Measurements from ENCODE around the gene ARF1. TPM values are rescaled to one million over a fixed set of nuclear protein-coding genes. Genes with fewer than 3 reads are reported as not detected.

Gene ARF1
- polyA plus RNA-seq, 1 experiment, result 933 TPM

- Histone ChIP-seq H3K4me3 (ENCODE audit: low read depth, low read length) (no peak overlapping the region), H3K27me3 (ENCODE audit: control insufficient read depth, insufficient read depth, low read length) (no peaks in the 10 kb centered on the region), H3K36me3 (ENCODE audit: control insufficient read depth, insufficient read depth, low read length) (peaks cover 13% of the 10 kb centered on the region)
- TF ChIP-seq, protein P1, sequence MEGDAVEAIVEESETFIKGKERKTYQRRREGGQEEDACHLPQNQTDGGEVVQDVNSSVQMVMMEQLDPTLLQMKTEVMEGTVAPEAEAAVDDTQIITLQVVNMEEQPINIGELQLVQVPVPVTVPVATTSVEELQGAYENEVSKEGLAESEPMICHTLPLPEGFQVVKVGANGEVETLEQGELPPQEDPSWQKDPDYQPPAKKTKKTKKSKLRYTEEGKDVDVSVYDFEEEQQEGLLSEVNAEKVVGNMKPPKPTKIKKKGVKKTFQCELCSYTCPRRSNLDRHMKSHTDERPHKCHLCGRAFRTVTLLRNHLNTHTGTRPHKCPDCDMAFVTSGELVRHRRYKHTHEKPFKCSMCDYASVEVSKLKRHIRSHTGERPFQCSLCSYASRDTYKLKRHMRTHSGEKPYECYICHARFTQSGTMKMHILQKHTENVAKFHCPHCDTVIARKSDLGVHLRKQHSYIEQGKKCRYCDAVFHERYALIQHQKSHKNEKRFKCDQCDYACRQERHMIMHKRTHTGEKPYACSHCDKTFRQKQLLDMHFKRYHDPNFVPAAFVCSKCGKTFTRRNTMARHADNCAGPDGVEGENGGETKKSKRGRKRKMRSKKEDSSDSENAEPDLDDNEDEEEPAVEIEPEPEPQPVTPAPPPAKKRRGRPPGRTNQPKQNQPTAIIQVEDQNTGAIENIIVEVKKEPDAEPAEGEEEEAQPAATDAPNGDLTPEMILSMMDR (IDR thresholded peaks at IDR 0.05; ENCODE audit: insufficient read depth, low read depth, low read length), result no peak
- DNase-seq (ENCODE audit: low read depth), result no peak
- ChIA-PET CTCF (interaction anchor here (1.0 to 2.2 kb wide), 2 partner anchors 16 to 19 kb away, joined by 3 to 5 read pairs; no protein-coding TSS in a partner anchor), POLR2A (no interaction called here)
Observed at GRCh38 chr1:228105996-228106799, 23.7 kb downstream of the ARF1 start.

DNA sequence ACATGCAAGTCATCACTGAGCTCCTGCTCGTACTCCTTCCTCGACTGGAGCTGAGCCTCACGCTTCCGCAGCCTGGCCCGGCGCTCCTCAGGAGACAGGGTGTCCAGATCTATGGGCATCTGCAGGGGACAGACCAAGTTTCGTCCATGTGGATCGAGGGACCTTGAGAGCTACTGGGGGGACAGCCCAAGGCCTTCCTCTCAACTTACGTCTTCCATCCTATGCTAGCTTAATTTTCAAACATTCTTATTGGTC, 24.2 kb downstream of the ARF1 start:
- peaks cover 13% of the 10 kb centered on the region for H3K36me3 ChIP-seq (ENCODE audit: control insufficient read depth, insufficient read depth, low read length)
- TF ChIP-seq, protein P1 (IDR thresholded peaks at IDR 0.05; ENCODE audit: insufficient read depth, low read depth, low read length), result no peak
- ChIA-PET CTCF (interaction anchor here (1.0 to 2.2 kb wide), 2 partner anchors 16 to 19 kb away, joined by 3 to 5 read pairs; no protein-coding TSS in a partner anchor), POLR2A (no interaction called here)
- H3K4me3 ChIP-seq (ENCODE audit: low read depth, low read length), result no peak overlapping the region
- no peaks in the 10 kb centered on the region for H3K27me3 ChIP-seq (ENCODE audit: control insufficient read depth, insufficient read depth, low read length)
- DNase-seq (ENCODE audit: low read depth), result no peak

GRCh38 chr1:228107636-228108035, 25.1 kb downstream of the ARF1 start:
- H3K36me3 ChIP-seq (ENCODE audit: control insufficient read depth, insufficient read depth, low read length), result peaks cover 13% of the 10 kb centered on the region
- DNase-seq (ENCODE audit: low read depth), result no peak
- no peaks in the 10 kb centered on the region for H3K27me3 ChIP-seq (ENCODE audit: control insufficient read depth, insufficient read depth, low read length)
- no peak overlapping the region for H3K4me3 ChIP-seq (ENCODE audit: low read depth, low read length)
- ChIA-PET POLR2A (no interaction called here), CTCF (no interaction called here)
- TF ChIP-seq, protein P1 (IDR thresholded peaks at IDR 0.05; ENCODE audit: insufficient read depth, low read depth, low read length), result no peak

- Histone ChIP-seq H3K27me3 (ENCODE audit: control insufficient read depth, insufficient read depth, low read length) (no peaks in the 10 kb centered on the region), H3K36me3 (ENCODE audit: control insufficient read depth, insufficient read depth, low read length) (peaks cover 13% of the 10 kb centered on the region), H3K4me3 (ENCODE audit: low read depth, low read length) (peak overlapping the region; percentile 99)
- POLR2A ChIA-PET, result no interaction called here
- no peak for DNase-seq (ENCODE audit: low read depth)
- TF ChIP-seq, protein P1 (IDR thresholded peaks at IDR 0.05; ENCODE audit: insufficient read depth, low read depth, low read length), result no peak
- CTCF ChIA-PET, result no interaction called here
Observed at GRCh38 chr1:228108055-228108690, 25.7 kb downstream of the ARF1 start.

DNA sequence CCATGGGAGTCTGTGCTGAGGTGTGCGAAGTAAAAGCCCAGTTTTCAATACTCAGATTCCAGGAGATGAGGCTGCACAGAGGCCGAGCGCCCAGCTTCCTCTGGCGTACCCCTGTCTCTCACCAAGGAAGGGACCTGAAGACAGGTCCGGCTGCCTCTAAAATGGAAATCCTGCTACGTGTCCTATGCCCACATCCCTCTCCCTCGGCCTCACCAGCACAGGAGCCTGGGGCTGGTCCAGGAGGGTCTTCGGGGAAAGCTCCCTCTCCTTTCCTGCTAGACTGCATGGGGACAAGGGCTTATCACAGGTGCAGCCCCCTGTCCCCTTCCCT, 26.2 kb downstream of the ARF1 start:
- ChIA-PET CTCF (no interaction called here), POLR2A (no interaction called here)
- TF ChIP-seq, protein P1 (IDR thresholded peaks at IDR 0.05; ENCODE audit: insufficient read depth, low read depth, low read length), result no peak
- Histone ChIP-seq H3K27me3 (ENCODE audit: control insufficient read depth, insufficient read depth, low read length) (no peaks in the 10 kb centered on the region), H3K36me3 (ENCODE audit: control insufficient read depth, insufficient read depth, low read length) (peaks cover 13% of the 10 kb centered on the region), H3K4me3 (ENCODE audit: low read depth, low read length) (peak overlapping the region; percentile 99)
- no peak for DNase-seq (ENCODE audit: low read depth)
